SK-N-SH (cell line): Measurements from ENCODE around the gene RND3. TPM values are rescaled to one million over a fixed set of nuclear protein-coding genes. Genes with fewer than 3 reads are reported as not detected.

Experiments
- CTCF ChIA-PET: fragments of 300-600, 350-600 bp; formaldehyde crosslinking; extraction: SDS; loops from one replicate; lab custom pipeline; 2021; lab: Yijun Ruan, JAX
- POLR2A ChIA-PET: fragments of 350-600 bp; sonication (Branson Sonifier 250); formaldehyde crosslinking; extraction: SDS; loops from one replicate; lab custom pipeline; 2020; ENCODE audit warnings: antibody characterized with exemption, inconsistent platforms; lab: Yijun Ruan, JAX
- DNase-seq: peaks from one replicate; pipeline ENCODE4 v3.0.0; 2012
- H2AFZ ChIP-seq: fragments of 200-600 bp; sonication (generic); 2 replicates; pipeline ENCODE4 v1.8.1; 2016; ENCODE audit warnings: antibody characterized with exemption, mild to moderate bottlenecking, low read depth
- H3F3A ChIP-seq: fragments of 200-600 bp; sonication (generic); replicated peaks from 2 replicates; pipeline ENCODE3; 2016; ENCODE audit warnings: antibody characterized with exemption, mild to moderate bottlenecking; ENCODE audit not compliant: insufficient read depth
- H3K27ac ChIP-seq, 2 experiments: fragments of 200-500 bp in 1 of 2; fragments of 200-600 bp in 1 of 2; sonication (Bioruptor generic) in 1 of 2; sonication (generic), shearing (Covaris generic) in 1 of 2; 2 replicates each; pipeline versions ENCODE4 v1.5.1 to v1.6.1; 2014 to 2016; ENCODE audit warnings: low read depth in 2 of 2, inconsistent platforms in 1 of 2, low read length in 1 of 2, mild to moderate bottlenecking in 1 of 2, mixed read lengths in 1 of 2
- H3K27me3 ChIP-seq: fragments of 200-600 bp; sonication (generic), shearing (Covaris generic); 2 replicates; pipeline ENCODE4 v1.6.1; 2016; ENCODE audit warnings: mixed run types; ENCODE audit not compliant: insufficient read depth
- H3K36me3 ChIP-seq, 2 experiments: fragments of 200-500 bp in 1 of 2; fragments of 200-600 bp in 1 of 2; sonication (Bioruptor generic) in 1 of 2; sonication (generic) in 1 of 2; replicated peaks in 1 of 2; 2 replicates each; pipeline versions ENCODE3 to v1.5.1; 2014 to 2016; ENCODE audit warnings: low read length in 1 of 2, mild to moderate bottlenecking in 1 of 2; ENCODE audit not compliant: insufficient read depth in 2 of 2, control insufficient read depth in 1 of 2
- H3K4me1 ChIP-seq, 2 experiments: fragments of 200-500 bp in 1 of 2; fragments of 200-600 bp in 1 of 2; sonication (Bioruptor generic) in 1 of 2; sonication (generic), shearing (Covaris generic) in 1 of 2; 2 replicates each; pipeline versions ENCODE4 v1.5.1 to v1.6.1; 2014 to 2016; ENCODE audit warnings: low read depth in 1 of 2, low read length in 1 of 2, mixed run types in 1 of 2; ENCODE audit not compliant: insufficient read depth in 2 of 2, control insufficient read depth in 1 of 2
- H3K4me2 ChIP-seq: fragments of 200-600 bp; sonication (generic), shearing (Covaris generic); 2 replicates; pipeline ENCODE4 v1.6.1; 2017; ENCODE audit warnings: mixed run types
- H3K4me3 ChIP-seq, 2 experiments: fragments of 200-500 bp in 1 of 2; fragments of 200-600 bp in 1 of 2; sonication (Bioruptor generic) in 1 of 2; sonication (generic), shearing (Covaris generic) in 1 of 2; 2 replicates each; pipeline versions ENCODE4 v1.5.1 to v1.8.1; 2014 to 2016; ENCODE audit warnings: low read depth in 2 of 2, inconsistent platforms in 1 of 2, low read length in 1 of 2, mild to moderate bottlenecking in 1 of 2, mixed read lengths in 1 of 2, moderate library complexity in 1 of 2
- H3K79me2 ChIP-seq: fragments of 200-600 bp; sonication (generic); 2 replicates; pipeline ENCODE4 v1.8.1; 2017; ENCODE audit warnings: mild to moderate bottlenecking; ENCODE audit not compliant: insufficient read depth
- H3K9ac ChIP-seq: fragments of 200-600 bp; sonication (generic); 2 replicates; pipeline ENCODE4 v1.6.1; 2017; ENCODE audit warnings: mixed run types
- H3K9me2 ChIP-seq: fragments of 200-600 bp; sonication (generic); 2 replicates; pipeline ENCODE4 v1.6.1; 2017; ENCODE audit warnings: mixed run types
- H3K9me3 ChIP-seq: fragments of 200-600 bp; sonication (generic); 2 replicates; pipeline ENCODE4 v1.6.1; 2017; ENCODE audit warnings: mixed run types, mild to moderate bottlenecking, moderate library complexity
- H4K20me1 ChIP-seq: fragments of 200-600 bp; sonication (generic); 2 replicates; pipeline ENCODE4 v1.6.1; 2017; ENCODE audit warnings: mild to moderate bottlenecking, mixed run types; ENCODE audit not compliant: insufficient read depth
- CHD2 ChIP-seq: fragments of 150-350 bp; IDR thresholded peaks from 2 replicates; pipeline ENCODE4 v1.6.1; 2018; ENCODE audit warnings: low read length; ENCODE audit not compliant: partially characterized antibody
- CTCF ChIP-seq: fragments of 200-600 bp; sonication (generic); IDR thresholded peaks from 2 replicates; pipeline ENCODE4 v1.6.1; 2017; ENCODE audit warnings: antibody characterized with exemption, mild to moderate bottlenecking, moderate library complexity
- EP300 ChIP-seq, 2 experiments: IDR thresholded peaks; 2 replicates each; pipeline versions ENCODE4 v1.4.0 to v1.6.1; 2012; ENCODE audit warnings: borderline replicate concordance in 1 of 2, low read depth in 1 of 2, low read length in 1 of 2
- FOXJ3 ChIP-seq: sonication (generic); formaldehyde crosslinking; IDR thresholded peaks from 2 replicates; pipeline ENCODE4 v1.5.1; 2020; ENCODE audit warnings: mild to moderate bottlenecking, missing genetic modification reagents
- FOXM1 ChIP-seq: IDR thresholded peaks from 2 replicates; pipeline ENCODE4 v1.4.0; 2012; ENCODE audit warnings: low read depth, mild to moderate bottlenecking
- GABPA ChIP-seq: IDR thresholded peaks from 2 replicates; pipeline ENCODE4 v1.4.0; 2012; ENCODE audit warnings: low read depth, mild to moderate bottlenecking
- JUND ChIP-seq: IDR thresholded peaks from 2 replicates; pipeline ENCODE4 v1.4.0; 2012
- MAX ChIP-seq: IDR thresholded peaks from 2 replicates; pipeline ENCODE4 v1.4.0; 2012; ENCODE audit warnings: low read depth
- MEF2A ChIP-seq: IDR thresholded peaks from 2 replicates; pipeline ENCODE4 v1.4.0; 2012; ENCODE audit warnings: low read depth, borderline replicate concordance
- MXI1 ChIP-seq: IDR thresholded peaks from 2 replicates; pipeline ENCODE4 v1.6.1; 2012; ENCODE audit warnings: mild to moderate bottlenecking, low read depth, low read length, improper control_type of control experiment
- NFIC ChIP-seq: IDR thresholded peaks from 2 replicates; pipeline ENCODE4 v1.4.0; 2012; ENCODE audit warnings: borderline replicate concordance
- NRF1 ChIP-seq: IDR thresholded peaks from 2 replicates; pipeline ENCODE4 v1.6.1; 2012; ENCODE audit warnings: low read depth, mild to moderate bottlenecking, low read length
- POLR2AphosphoS5 ChIP-seq: IDR thresholded peaks from 2 replicates; pipeline ENCODE4 v1.6.1; 2012; ENCODE audit warnings: low read depth, low read length
- RAD21 ChIP-seq: IDR thresholded peaks from 2 replicates; pipeline ENCODE4 v1.6.1; 2012; ENCODE audit warnings: mild to moderate bottlenecking, low read length
- RFX5 ChIP-seq: IDR thresholded peaks from 2 replicates; pipeline ENCODE4 v1.6.1; 2012; ENCODE audit warnings: mild to moderate bottlenecking, improper control_type of control experiment, low read length
- RXRA ChIP-seq: IDR thresholded peaks from 2 replicates; pipeline ENCODE4 v1.4.0; 2012; ENCODE audit warnings: low read depth, mild to moderate bottlenecking, borderline replicate concordance
- SIN3A ChIP-seq: IDR thresholded peaks from 2 replicates; pipeline ENCODE4 v1.6.1; 2012; ENCODE audit warnings: low read depth, mild to moderate bottlenecking, low read length, moderate library complexity, borderline replicate concordance
- SMC3 ChIP-seq: IDR thresholded peaks from 2 replicates; pipeline ENCODE4 v1.6.1; 2012; ENCODE audit warnings: low read depth, low read length, improper control_type of control experiment
- TAF1 ChIP-seq: IDR thresholded peaks from 2 replicates; pipeline ENCODE4 v1.6.1; 2012; ENCODE audit warnings: low read depth, mild to moderate bottlenecking, low read length, moderate library complexity, borderline replicate concordance
- TCF12 ChIP-seq: IDR thresholded peaks from 2 replicates; pipeline ENCODE4 v1.4.0; 2012
- TEAD4 ChIP-seq: IDR thresholded peaks from 2 replicates; pipeline ENCODE4 v1.4.0; 2012; ENCODE audit warnings: mild to moderate bottlenecking, borderline replicate concordance; ENCODE audit not compliant: insufficient read depth
- YY1 ChIP-seq: IDR thresholded peaks from 2 replicates; pipeline ENCODE4 v1.4.0; 2012; ENCODE audit warnings: low read depth, mild to moderate bottlenecking
- WGBS: methylation state at CpG from one replicate; pipeline ENCODE4 v1.1.6; 2017; ENCODE audit warnings: low lambda C conversion rate; 5-methylcytosine and 5-hydroxymethylcytosine counted together
- polyA plus RNA-seq, 3 experiments: library from polyadenylated mRNA; depleted of rRNA; stranded (reverse); fragments of >200 nt; gene quantifications; 2 replicates each; pipeline ENCODE4 v1.2.3, GENCODE V29; 2012
- TF ChIP-seq, protein P1 (sequence below): IDR thresholded peaks from 2 replicates; pipeline ENCODE4; 2012
- TF ChIP-seq, protein P2 (sequence below): IDR thresholded peaks from 2 replicates; pipeline ENCODE4 v1.6.1; 2012; ENCODE audit warnings: mild to moderate bottlenecking, low read depth, low read length, moderate library complexity
- TF ChIP-seq, protein P3 (sequence below): fragments of 150-350 bp; IDR thresholded peaks from 2 replicates; pipeline ENCODE4 v1.6.1; 2017; ENCODE audit warnings: antibody characterized with exemption, low read length, low read depth, borderline replicate concordance

The RND3 gene
- 49.7 and 56.7 TPM in 2 replicates for polyA plus RNA-seq (2012; rRNA removed)
- polyA plus RNA-seq (2012; cell fraction: cytosol; rRNA removed): 39.1 and 50.9 TPM in 2 replicates
- 55.8 and 82.5 TPM in 2 replicates for polyA plus RNA-seq (2012; cell fraction: nucleus; rRNA removed)

GRCh38 chr2:150487537-150488429 lies at the start of gene RND3:
Gene RND3 (minus strand): TSS chr2:150487667. CDS start chr2:150487417, 250 bp downstream.
- 12% methylated on average over 24 of the region's 24 CpGs for WGBS
- Histone ChIP-seq H3F3A (peaks cover 12% of the 10 kb centered on the region), H3K36me3 (peaks cover 16 to 18% of the 10 kb centered on the region in 2 experiments), H3K4me2 (peak within 1 kb of the TSS; percentile 95), H3K4me3 (peak within 1 kb of the TSS; percentile 90 to 98), H3K27me3 (no peaks in the 10 kb centered on the region), H3K9me2 (no peaks in the 10 kb centered on the region), H3K27ac (peak within 1 kb of the TSS; percentile 90 to 92), H3K79me2 (peaks cover 47% of the 10 kb centered on the region), H3K9ac (peak within 1 kb of the TSS; percentile 99), H2AFZ (no peak within 1 kb of the TSS), H3K4me1 (peaks cover 17 to 27% of the 10 kb centered on the region in 2 experiments; a peak in 3 of 4 replicates), H4K20me1 (peaks cover 36% of the 10 kb centered on the region), H3K9me3 (no peaks in the 10 kb centered on the region)
- peak; percentile 86 for DNase-seq
- CTCF ChIA-PET: interaction anchor here (0.8 to 2.2 kb wide), 7 partner anchors 14 to 893 kb away, joined by 3 to 12 read pairs (median 3); no protein-coding TSS in a partner anchor
- POLR2A ChIA-PET: interaction anchor here (1.0 to 1.3 kb wide), 2 partner anchors 510 to 751 kb away, joined by 3 to 8 read pairs; no protein-coding TSS in a partner anchor
- TF ChIP-seq SIN3A (peak; percentile 92; the same call in 1 of the 2 replicates), RAD21 (peak; percentile 90), CHD2 (peak; percentile 47), RFX5 (peak; percentile 65; the same call in 1 of the 2 replicates), RXRA (no peak), SMC3 (peak; percentile 93), TAF1 (peak; percentile 99), JUND (no peak; the same call in 1 of the 2 replicates), MXI1 (peak; percentile 77; the same call in 1 of the 2 replicates), TCF12 (peak; percentile 35; the same call in 1 of the 2 replicates), FOXJ3 (CRISPR knock-in tag) (no peak), YY1 (no peak), MEF2A (no peak), NFIC (no peak), FOXM1 (no peak), EP300 (IDR thresholded peaks at IDR 0.05; ENCODE audit: borderline replicate concordance in 1 of 2, low read depth in 1 of 2, low read length in 1 of 2) (peak in 1 of 2 experiments; percentile 49; a peak in 2 of 4 replicates), MAX (peak; percentile 51; the same call in 1 of the 2 replicates), GABPA (no peak), CTCF (peak; percentile 92), POLR2AphosphoS5 (peak; percentile 100), NRF1 (no peak), TEAD4 (no peak)
- TF ChIP-seq, protein P1, sequence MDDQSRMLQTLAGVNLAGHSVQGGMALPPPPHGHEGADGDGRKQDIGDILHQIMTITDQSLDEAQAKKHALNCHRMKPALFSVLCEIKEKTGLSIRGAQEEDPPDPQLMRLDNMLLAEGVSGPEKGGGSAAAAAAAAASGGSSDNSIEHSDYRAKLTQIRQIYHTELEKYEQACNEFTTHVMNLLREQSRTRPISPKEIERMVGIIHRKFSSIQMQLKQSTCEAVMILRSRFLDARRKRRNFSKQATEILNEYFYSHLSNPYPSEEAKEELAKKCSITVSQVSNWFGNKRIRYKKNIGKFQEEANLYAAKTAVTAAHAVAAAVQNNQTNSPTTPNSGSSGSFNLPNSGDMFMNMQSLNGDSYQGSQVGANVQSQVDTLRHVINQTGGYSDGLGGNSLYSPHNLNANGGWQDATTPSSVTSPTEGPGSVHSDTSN: 0 out of 2 replicates have a peak, but pooled peaks have one; percentile 43
- TF ChIP-seq, protein P2, sequence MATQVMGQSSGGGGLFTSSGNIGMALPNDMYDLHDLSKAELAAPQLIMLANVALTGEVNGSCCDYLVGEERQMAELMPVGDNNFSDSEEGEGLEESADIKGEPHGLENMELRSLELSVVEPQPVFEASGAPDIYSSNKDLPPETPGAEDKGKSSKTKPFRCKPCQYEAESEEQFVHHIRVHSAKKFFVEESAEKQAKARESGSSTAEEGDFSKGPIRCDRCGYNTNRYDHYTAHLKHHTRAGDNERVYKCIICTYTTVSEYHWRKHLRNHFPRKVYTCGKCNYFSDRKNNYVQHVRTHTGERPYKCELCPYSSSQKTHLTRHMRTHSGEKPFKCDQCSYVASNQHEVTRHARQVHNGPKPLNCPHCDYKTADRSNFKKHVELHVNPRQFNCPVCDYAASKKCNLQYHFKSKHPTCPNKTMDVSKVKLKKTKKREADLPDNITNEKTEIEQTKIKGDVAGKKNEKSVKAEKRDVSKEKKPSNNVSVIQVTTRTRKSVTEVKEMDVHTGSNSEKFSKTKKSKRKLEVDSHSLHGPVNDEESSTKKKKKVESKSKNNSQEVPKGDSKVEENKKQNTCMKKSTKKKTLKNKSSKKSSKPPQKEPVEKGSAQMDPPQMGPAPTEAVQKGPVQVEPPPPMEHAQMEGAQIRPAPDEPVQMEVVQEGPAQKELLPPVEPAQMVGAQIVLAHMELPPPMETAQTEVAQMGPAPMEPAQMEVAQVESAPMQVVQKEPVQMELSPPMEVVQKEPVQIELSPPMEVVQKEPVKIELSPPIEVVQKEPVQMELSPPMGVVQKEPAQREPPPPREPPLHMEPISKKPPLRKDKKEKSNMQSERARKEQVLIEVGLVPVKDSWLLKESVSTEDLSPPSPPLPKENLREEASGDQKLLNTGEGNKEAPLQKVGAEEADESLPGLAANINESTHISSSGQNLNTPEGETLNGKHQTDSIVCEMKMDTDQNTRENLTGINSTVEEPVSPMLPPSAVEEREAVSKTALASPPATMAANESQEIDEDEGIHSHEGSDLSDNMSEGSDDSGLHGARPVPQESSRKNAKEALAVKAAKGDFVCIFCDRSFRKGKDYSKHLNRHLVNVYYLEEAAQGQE: peak; percentile 82
- TF ChIP-seq, protein P3, sequence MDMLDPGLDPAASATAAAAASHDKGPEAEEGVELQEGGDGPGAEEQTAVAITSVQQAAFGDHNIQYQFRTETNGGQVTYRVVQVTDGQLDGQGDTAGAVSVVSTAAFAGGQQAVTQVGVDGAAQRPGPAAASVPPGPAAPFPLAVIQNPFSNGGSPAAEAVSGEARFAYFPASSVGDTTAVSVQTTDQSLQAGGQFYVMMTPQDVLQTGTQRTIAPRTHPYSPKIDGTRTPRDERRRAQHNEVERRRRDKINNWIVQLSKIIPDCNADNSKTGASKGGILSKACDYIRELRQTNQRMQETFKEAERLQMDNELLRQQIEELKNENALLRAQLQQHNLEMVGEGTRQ: no peak
